ENCODE measurements around the gene MEGF11.

DNA sequence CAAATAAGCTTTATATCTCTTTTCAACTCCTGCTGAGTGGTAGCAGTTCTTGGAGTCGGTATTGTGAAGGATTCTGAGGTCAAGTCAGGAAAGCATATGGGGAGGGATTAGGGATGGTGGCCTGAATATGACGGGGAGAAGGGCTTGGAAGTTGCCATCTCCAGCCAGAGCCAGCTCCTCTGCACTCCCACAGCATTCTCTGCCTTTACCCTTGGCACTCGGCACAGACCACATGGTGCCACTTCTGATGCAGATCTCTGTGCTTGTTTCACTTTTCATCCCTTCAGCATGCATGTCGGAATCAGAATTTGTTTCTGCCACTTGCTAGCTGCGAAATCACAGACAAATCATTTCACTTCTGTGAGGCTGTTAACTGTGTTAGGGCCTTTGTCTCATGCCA is 331.8 kb downstream of the MEGF11 start:
- TF ChIP-seq CSDC2 (CRISPR knock-in tag; IDR thresholded peaks at IDR 0.05): no peak
- TF ChIP-seq TOX (CRISPR knock-in tag; IDR thresholded peaks at IDR 0.05; ENCODE audit: borderline replicate concordance): no peak
- no peak for TF ChIP-seq ZNF8 (CRISPR knock-in tag; IDR thresholded peaks at IDR 0.05)
